Fibroblast of the conjunctiva (primary cell): ENCODE data around the gene WASHC2A.
"Not testable (repeated sequence)": the region's sequence is repeated elsewhere in the genome, so short reads cannot be mapped to it uniquely, and the experiment has no call there.

Experiments
- DNase-seq: peaks from one replicate; pipeline ENCODE4 v3.0.0-alpha.2; 2010; ENCODE audit warnings: low read depth

Gene WASHC2A

GRCh38 chr10:50067546-50068351 lies at the start of gene WASHC2A:
Gene WASHC2A, plus strand, starts transcription at chr10:50067954. Its CDS starts 52 bp downstream, at chr10:50068006.
- peak; percentile 24 for DNase-seq

- not testable (repeated sequence) for DNase-seq
Observed at GRCh38 chr10:50019279-50019678, 48.5 kb upstream of the WASHC2A start.

- DNase-seq = not testable (repeated sequence)
Observed at GRCh38 chr10:50020451-50021024, 47.2 kb upstream of the WASHC2A start.

- DNase-seq = no peak
Observed at GRCh38 chr10:50021646-50022045, 46.1 kb upstream of the WASHC2A start.

- not testable (repeated sequence) for DNase-seq
Observed at GRCh38 chr10:50024716-50025383, 42.9 kb upstream of the WASHC2A start.

GRCh38 chr10:50025627-50026026 lies 42.1 kb upstream of the WASHC2A start:
- no peak for DNase-seq

GRCh38 chr10:50027195-50027594 lies 40.6 kb upstream of the WASHC2A start:
- no peak for DNase-seq

- no peak for DNase-seq
Observed at GRCh38 chr10:50033481-50033880, 34.3 kb upstream of the WASHC2A start.

- DNase-seq = not testable (repeated sequence)
Observed at GRCh38 chr10:50035337-50035736, 32.4 kb upstream of the WASHC2A start.

GRCh38 chr10:50044941-50045664 lies 22.7 kb upstream of the WASHC2A start:
- DNase-seq = no peak

- DNase-seq = not testable (repeated sequence)
Observed at GRCh38 chr10:50046457-50046856, 21.3 kb upstream of the WASHC2A start.

GRCh38 chr10:50047594-50047993 lies 20.2 kb upstream of the WASHC2A start:
- not testable (repeated sequence) for DNase-seq

GRCh38 chr10:50051995-50052660 lies 15.6 kb upstream of the WASHC2A start:
- not testable (repeated sequence) for DNase-seq

GRCh38 chr10:50052778-50053376 lies 14.9 kb upstream of the WASHC2A start:
- not testable (repeated sequence) for DNase-seq

GRCh38 chr10:50055494-50056292 lies 12.1 kb upstream of the WASHC2A start:
- DNase-seq = not testable (repeated sequence)

- DNase-seq = not testable (repeated sequence)
Observed at GRCh38 chr10:50056654-50057053, 11.1 kb upstream of the WASHC2A start.

GRCh38 chr10:50058727-50059126 lies 9.0 kb upstream of the WASHC2A start:
- not testable (repeated sequence) for DNase-seq

GRCh38 chr10:50059946-50060345 lies 7.8 kb upstream of the WASHC2A start:
- not testable (repeated sequence) for DNase-seq

- not testable (repeated sequence) for DNase-seq
Observed at GRCh38 chr10:50061548-50061947, 6.2 kb upstream of the WASHC2A start.

- DNase-seq = no peak
Observed at GRCh38 chr10:50063100-50063499, 4.7 kb upstream of the WASHC2A start.
